Right hindlimb (tissue), 1 donor: ENCODE results near the gene PIK3CA.

Experiments
- DNase-seq: peaks from one replicate; pipeline ENCODE4 v3.0.0-alpha.2; 2018

The PIK3CA gene

GRCh38 chr3:179158336-179159039 is 10.3 kb downstream of the PIK3CA start:
- no peak for DNase-seq

- DNase-seq: no peak
These were observed 15.3 kb downstream of the PIK3CA start for GRCh38 chr3:179163503-179163902.

GRCh38 chr3:179164857-179165256 is 16.7 kb downstream of the PIK3CA start:
- DNase-seq: no peak

- no peak for DNase-seq
These were observed 18.5 kb downstream of the PIK3CA start for GRCh38 chr3:179166561-179167201.

- DNase-seq: no peak
These were observed 20.8 kb downstream of the PIK3CA start for GRCh38 chr3:179168918-179169317.

- DNase-seq: no peak
These were observed 24.4 kb downstream of the PIK3CA start for GRCh38 chr3:179172546-179172945.

GRCh38 chr3:179174316-179174715 is 26.2 kb downstream of the PIK3CA start:
- DNase-seq: no peak

- no peak for DNase-seq
These were observed 26.7 kb downstream of the PIK3CA start for GRCh38 chr3:179174898-179175297.

GRCh38 chr3:179175358-179175757 is 27.2 kb downstream of the PIK3CA start:
- DNase-seq: no peak

- no peak for DNase-seq
These were observed 29.5 kb downstream of the PIK3CA start for GRCh38 chr3:179177611-179178010.

GRCh38 chr3:179179256-179179655 is 31.1 kb downstream of the PIK3CA start:
- DNase-seq: no peak

GRCh38 chr3:179179979-179180759 is 32.0 kb downstream of the PIK3CA start:
- no peak for DNase-seq

GRCh38 chr3:179181021-179181472 is 32.9 kb downstream of the PIK3CA start:
- no peak for DNase-seq

GRCh38 chr3:179181993-179182551 is 33.9 kb downstream of the PIK3CA start:
- no peak for DNase-seq

- DNase-seq: no peak
These were observed 34.7 kb downstream of the PIK3CA start for GRCh38 chr3:179182902-179183301.

GRCh38 chr3:179184826-179185225 is 36.7 kb downstream of the PIK3CA start:
- DNase-seq: no peak

GRCh38 chr3:179186426-179186825 is 38.3 kb downstream of the PIK3CA start:
- DNase-seq: no peak

GRCh38 chr3:179189759-179190158 is 41.6 kb downstream of the PIK3CA start:
- peak; percentile 44 for DNase-seq

- no peak for DNase-seq
These were observed 42.4 kb downstream of the PIK3CA start for GRCh38 chr3:179190581-179190980.

GRCh38 chr3:179192542-179192941 is 44.4 kb downstream of the PIK3CA start:
- no peak for DNase-seq

- no peak for DNase-seq
These were observed 46.8 kb downstream of the PIK3CA start for GRCh38 chr3:179194931-179195330.

GRCh38 chr3:179196098-179196497 is 47.9 kb downstream of the PIK3CA start:
- no peak for DNase-seq

GRCh38 chr3:179196700-179197099 is 48.5 kb downstream of the PIK3CA start:
- DNase-seq: no peak
